NCI-H1930 (cell line): ENCODE measurements around the gene CKLF.

Experiments used
- DNase-seq, 2 experiments: peaks; one replicate each; lab custom pipeline; 2025; lab: John Stamatoyannopoulos, UW

CKLF gene

DNA sequence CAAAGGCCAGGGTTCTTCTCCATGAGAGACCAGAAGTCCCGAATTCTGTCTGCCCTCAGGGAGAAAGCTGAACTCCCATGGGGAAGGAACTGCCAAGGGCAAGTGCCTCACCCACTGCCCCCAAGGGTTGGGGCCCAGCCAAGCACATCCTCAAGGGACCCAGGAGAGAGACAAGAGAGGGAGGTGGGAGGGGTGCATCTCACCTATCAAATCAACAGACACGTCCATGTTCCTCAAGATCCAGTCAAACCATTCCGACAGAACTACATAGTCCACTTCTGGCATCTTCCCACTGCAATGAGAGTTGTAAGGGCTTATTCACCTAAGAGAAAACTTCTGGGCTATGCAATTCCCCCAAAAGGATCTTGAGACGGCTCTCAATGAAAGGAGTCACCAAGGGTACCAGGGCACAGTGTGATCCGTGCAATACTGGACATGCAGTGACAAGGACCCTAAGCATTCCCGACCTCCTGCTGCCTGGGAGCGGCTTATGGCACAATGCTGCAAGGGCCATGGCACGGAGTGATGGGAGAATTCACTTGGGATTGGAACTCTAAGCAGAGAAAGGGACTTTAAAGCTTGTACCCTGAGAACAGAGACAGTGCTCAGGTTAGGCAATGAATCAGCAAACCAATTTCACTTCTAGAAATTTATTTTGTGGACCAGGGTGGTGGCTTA, 34.7 kb upstream of the CKLF start:
- no peak for DNase-seq

DNA sequence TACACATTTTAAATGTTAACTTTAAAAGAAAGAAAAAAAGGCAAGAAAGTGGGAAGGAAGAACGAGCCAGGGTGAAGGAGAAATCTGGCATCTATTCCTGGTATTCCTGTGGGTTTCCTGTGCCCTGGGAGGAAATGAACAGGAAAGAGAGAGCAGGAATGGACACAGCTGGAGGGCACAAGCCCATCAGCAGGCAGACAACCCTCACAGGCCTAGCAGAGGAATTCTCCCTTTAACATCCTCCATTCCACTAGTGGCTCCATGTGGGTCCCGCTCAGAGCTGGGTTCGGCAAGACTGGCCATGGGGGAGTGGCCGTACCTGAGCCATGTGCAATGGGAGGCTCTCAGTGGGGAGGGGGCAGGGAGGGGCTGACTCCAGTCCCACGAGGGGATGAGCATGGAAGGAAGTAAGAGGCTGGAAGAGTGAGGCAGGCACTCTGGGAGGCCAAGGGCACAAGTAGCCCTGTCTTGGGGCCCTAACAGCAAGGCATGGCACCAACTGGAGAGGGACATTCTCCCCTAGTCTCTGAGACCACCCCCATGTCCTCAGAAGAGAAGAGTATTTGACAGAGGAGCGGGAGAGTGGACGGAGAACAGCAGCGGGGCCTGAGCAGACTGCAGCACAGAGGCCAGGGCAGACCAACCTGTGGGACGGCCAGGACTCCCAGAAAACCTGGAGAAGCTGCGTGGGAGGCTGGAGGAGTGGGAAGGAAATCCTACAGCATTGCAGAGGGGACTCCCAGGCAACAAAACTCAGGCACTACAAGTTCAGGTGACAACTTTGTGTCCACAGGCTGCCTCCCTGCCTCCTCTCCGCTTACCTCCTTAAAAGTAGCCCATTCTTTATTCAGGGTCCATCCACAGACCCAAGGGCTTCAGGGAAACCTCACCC, 32.6 kb upstream of the CKLF start:
- DNase-seq = no peak

DNA sequence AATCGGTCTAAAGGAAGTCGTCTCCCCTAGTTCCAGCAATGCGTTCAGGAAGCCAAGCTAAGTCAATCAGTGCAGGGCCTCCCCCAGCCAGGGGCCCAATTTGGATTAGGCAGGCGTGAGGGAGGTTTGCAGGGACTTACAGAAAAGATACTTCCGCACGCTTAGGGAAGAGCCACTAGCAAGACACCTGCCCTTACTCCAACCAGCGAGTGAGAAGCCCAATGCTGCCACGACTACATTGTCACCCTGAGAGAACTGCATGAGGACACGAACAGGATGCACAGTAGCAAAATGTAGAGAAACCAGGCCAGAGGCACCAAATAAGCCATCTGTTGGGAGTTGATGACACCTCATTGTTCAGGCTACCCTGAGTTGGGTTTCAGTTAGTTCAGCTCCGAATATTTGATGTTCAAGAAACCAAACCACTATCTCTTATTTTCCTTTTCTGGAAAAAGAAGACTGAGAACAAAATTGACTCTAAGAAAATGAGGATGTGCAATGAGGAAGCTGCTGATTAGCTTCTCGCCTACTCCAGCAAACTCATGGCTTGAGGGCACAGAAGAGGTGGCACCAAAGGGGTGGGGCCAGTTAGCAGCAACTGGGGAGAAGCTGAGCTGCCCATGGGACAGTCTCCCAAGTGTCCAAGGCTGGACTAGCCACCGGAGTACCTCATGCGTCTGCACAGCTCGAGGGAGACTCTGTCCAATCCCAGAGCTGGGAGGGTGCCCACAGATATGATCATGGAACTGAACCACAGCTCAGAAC, 31.8 kb upstream of the CKLF start:
- no peak for DNase-seq

DNA sequence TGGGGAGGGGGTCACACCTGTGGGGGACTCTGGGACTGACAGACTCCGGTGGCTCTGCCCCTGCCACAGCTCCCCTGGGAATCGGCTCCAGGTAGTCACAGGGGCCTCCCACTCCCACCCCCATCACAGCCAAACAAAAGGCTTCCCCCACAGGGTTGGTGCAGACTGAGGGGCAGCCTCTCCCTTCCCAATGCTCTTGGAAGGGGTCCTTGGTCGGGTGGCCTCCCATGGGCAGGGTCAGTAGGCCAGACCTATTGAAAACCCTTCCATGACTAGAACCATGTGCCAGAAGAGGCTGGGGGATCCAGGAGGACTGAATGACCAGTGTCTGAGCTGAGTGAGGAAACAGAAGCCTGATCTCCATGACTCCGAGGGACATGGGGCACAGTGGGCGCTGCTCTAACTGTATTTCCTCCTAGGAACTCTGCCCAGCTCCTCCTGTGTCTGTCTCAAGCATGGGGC, 31.1 kb upstream of the CKLF start:
- DNase-seq = no peak

DNA sequence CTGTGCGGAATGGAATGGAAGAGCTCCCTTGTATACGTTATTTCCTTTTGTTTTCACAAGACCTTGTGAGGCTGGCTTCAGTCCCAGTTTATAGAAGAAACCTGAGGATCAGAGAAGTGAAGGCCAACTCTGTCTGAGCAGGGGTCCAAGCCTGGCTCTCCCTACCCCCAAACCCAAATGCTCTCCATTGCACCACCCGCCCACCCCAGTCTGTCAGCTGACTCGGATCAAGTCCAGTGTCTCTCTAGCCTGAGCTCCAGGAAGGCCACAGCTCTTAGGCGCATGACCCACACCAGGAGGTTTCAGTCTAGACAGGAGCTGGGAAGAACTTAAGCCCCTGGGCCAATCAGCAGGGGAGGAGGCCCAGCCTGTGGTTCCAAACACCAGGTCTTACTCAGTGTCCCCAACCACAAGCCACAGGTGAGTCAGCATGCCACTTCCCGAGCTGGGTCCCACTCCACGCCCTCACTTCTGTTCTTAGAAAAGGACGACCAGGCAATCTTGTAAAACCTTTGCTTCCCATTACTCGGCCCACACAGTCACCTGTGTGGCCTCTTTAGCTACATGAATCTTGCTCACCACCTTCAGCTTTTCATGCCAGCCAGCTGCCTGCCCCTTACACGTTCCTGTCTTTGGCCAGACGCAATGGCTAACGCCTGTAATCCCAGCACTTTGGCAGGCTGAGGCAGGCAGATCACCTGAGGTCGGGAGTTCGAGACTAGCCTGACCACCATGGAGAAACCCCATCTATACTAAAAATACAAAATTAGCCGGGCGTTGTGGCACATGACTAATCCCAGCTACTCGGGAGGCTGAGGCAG, 30.2 kb upstream of the CKLF start:
- no peak for DNase-seq

DNA sequence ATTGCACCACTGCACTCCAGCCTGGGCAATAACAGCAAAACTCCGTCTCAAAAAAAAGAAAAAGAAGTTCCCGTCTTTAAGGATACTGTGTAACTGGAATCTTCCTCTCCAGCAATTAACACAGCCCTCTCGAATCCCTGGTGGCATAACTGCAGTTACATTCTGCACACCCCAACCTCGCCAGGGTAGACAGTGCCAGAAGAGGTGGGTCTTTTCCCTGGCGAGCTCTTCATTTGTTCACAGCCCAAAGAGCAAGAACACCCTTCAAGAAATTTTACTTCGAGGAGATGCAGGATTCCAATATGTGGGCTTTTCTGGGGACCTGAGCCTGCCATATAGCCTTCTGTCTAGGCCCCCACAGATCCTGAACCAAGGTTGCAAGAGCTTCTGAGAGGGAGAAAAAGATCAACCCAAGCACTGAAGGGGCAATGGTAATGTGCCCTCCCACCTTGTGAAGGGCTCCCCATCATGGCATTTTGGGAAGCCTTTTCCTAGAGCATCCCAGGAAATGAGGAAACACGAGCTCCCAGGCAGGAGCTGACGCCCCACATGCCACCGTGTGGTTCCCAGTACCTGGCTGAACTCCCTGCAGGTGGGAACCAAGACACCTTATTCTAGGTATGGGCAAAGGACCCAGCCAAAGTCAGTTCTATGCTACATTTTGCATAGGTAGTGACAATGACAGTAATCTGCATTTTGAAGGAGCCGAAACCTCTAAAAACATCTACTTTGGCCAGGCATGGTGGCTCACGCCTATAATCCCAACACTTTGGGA, 29.4 kb upstream of the CKLF start:
- DNase-seq = no peak

DNA sequence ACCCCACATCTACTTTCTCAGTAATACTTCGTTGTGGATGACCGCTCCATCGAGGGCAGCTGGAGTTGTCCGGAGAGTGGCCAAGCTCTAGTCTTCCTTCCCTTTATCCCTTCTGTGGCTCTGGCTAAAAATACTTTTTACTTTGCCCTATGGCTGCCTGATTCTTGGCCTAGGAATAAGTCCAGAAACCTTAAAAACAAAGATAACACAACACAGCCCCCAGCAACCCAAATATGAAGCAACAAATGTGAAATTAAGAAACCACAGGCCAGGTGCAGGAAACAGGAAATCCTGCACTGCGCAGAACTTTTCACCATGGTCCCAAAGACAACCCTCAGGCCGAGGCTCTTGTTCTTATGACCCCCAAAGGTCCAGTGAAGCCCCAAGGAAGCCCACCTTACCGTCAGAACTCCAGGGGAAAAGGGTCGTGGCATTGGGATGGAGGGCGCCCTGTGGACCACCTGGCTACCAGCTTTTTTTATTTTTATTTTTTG, 28.5 kb upstream of the CKLF start:
- no peak for DNase-seq

DNA sequence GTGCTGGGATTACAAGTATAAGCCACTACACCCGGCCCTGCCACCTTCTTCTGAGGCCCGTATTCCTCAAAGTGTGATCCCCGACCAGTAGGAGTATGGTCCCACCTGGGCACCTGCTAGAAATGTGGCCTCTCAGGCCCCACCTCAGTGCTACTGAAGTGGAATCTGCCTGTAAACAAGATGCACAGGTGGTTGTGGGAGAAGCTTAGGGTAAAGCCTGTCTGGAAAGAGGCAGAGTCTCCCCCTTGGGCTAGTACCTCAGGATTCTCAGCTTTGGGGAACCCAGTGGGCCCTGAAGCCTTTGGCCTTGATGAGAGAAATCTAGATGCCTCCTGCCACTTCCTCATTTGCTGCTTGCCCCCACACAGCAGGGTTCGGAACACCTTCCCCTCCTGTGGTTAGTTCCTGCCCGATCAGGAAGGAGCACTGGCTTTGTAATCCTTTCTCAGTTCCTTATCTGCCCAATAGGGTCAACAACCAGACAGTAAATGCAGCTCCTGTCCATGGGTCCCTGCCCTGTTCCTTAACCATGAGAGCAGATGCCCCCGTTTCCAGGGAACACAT, 27.7 kb upstream of the CKLF start:
- no peak for DNase-seq

DNA sequence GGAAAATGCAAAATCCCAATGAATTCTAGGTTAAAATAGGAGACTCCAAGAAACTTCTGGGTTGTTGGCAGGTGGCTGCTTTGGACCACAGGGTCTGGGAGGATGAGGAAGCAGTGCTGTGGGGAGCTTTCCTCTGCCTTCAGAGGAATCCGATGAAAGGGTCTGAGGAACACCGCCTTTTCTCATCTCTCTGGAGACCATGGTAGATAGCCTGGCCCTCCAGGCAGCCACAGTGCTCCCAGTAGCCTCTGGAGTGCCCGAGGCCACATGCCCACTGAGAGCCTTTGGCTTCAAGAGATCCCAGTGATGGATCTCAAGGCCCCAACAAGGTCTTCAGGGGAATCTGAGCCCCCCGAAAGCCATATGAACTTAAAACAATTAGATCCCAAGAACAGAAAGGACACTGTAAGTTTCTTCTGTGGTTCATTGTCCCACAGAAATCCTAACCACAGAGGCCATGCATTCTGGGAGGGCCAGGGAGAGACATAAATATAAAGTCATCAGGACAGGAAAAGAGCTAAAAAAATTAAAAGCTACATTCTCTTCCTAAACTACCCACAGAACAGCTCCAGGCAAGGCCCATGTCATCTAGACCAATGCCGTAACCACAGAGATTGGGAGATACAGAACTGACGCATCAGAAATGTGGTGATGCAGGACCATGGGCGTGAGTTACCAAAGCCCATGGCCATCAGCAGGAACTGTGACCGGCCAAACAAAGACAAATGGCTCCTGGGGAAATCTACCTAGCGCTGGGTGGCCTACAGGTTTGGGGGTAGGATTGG, 26.8 kb upstream of the CKLF start:
- DNase-seq = no peak

DNA sequence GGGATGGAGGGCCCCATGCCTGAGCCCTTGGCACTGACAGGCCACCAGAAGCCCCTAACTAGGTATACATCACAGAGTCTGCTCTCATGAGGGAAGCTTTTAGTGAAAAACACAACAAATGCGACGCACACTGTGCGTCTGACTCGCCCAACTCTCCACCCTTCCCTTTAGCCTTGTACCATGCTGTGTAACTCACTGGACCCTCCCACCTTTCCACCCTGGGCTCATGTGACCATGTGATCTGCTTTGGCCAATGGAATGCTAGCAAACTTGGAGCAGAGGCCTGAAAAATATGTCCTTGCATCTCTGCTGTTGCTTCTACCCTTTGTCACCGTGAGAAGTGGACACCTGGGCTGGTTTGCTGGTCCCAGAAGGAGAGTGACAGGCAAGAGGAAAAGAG, 24.1 kb upstream of the CKLF start:
- no peak for DNase-seq

DNA sequence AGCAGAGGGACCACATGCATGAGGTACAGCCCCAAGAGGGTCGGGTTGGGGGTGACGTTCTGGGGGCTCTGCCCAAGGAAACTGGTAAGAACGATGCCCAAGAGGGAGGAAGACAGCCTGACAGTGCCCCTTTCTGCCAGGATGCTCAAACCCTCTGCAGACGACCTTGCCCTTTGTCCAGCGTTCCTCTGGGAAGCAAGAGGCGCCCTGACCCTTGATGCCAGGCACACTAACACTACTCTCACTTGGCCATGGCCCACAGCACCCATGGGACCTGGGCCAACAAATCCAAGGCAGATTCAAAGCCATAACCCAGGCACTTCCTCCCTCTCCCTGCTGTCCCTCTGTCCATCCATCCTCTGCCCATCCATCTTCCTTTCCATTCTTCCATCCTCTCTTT, 22.9 kb upstream of the CKLF start:
- no peak for DNase-seq

DNA sequence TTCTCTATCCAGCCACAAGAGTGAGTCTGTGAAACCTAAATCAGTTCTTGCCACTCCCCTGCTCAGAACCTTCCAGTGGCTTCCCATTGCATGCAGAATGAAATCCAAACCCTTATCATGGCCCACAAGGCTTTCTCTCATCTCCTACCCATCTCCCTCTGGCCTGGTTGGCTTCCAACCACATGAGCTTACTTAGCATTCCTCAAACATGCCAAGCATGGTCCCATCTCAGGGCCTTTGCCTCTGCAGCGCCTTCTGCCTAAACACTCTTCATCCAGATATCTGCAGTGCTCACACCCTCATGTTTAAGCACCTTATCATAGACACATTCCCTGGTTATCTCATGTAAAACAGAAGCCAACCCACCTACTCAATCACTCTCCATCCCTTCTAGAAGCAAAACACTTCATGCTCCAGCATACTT, 18.0 kb upstream of the CKLF start:
- no peak for DNase-seq

DNA sequence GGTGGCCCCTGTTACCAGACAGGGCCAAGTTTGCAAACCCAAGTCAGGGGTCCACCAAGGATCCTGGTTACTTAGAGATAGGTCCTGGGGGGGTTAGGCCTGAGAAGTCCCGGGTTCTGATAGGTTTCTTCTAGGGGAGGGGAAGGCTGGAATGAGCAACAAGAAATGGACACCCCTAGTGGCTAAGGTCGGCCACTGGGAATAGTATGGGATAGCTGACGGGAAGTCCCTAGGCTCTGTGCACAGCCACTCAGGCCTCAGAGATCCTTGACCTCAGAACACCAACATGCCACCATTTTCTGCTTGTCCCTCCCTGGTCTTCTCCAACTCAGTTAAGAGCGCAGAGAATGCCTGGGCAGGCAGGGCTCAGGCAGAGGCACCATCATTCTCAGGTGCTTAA, 15.9 kb upstream of the CKLF start:
- DNase-seq = no peak

DNA sequence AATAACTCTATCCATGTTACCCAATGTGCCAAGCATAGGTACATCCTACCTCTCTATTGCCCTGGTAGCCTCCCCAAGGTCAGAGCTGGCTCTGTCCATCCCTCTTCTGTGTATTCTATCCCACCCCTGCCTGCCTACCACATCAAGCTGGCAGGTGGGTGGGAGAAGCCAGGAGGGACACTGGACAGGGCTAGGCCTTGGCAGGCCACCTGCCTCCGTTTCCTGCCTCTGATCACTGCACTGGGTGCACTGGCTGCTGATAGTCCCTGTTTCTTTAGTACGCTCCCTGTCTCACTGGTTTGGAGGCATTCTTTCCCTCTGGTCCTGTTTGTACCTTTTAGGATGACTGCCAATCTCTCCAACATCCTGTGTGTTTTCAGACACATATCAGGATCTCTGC, 15.1 kb upstream of the CKLF start:
- no peak for DNase-seq

DNA sequence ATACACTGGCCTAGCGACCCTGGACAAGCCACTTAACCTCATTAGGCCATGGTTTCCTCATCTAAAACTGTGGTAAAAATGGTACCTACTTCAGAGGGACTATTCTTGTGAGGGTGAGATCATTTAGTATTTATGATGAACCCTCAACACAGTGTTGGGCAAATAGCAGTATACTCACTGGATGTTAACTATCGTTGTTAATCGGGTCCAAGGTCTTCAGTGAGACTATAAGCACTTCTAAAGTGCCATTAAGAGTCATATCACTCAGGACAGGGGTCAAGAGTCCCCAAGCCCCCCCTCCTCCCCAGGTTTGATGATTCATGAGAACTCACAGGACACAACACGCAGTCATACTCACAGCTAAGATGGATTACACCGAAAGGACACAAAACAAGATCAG, 13.5 kb upstream of the CKLF start:
- no peak for DNase-seq

DNA sequence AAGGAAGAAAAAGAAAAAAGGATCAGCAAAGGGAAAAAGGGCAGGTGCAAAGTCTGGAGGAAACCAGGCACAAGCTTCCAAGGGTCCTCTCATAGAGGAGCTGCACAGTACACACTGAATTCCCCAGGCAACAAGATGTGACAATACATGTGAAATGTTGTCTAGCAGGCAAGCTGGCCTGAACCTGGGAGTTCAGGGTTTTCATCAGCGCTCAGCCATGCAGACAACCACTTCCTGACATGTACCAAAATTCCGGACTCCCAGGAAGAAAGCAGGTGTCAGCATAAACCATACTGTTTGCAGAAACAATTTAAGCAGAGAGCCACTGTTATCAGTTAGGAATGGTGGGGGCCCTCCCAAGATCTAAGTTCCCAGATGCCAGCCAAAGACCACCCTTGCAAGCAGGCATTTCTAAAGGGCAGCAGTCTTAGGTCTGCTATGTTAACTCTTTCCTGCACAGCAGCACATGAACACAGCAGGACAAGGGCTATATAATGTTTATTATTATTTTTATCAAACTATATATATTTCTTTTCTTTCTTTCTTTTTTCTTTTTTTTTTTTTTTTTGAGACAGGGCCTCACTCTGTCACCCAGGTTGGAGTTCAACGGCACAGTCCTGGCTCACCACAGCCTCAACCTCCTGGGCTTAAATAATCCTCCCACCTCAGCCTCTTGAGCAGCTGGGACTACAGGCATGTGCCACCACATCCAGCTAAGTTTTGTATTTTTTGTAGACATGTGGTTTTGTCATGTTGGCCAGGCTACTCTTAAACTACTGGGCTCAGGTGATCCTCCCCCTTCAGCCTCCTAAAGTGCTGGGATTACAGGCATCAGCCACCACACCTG, 12.5 kb upstream of the CKLF start:
- no peak for DNase-seq

DNA sequence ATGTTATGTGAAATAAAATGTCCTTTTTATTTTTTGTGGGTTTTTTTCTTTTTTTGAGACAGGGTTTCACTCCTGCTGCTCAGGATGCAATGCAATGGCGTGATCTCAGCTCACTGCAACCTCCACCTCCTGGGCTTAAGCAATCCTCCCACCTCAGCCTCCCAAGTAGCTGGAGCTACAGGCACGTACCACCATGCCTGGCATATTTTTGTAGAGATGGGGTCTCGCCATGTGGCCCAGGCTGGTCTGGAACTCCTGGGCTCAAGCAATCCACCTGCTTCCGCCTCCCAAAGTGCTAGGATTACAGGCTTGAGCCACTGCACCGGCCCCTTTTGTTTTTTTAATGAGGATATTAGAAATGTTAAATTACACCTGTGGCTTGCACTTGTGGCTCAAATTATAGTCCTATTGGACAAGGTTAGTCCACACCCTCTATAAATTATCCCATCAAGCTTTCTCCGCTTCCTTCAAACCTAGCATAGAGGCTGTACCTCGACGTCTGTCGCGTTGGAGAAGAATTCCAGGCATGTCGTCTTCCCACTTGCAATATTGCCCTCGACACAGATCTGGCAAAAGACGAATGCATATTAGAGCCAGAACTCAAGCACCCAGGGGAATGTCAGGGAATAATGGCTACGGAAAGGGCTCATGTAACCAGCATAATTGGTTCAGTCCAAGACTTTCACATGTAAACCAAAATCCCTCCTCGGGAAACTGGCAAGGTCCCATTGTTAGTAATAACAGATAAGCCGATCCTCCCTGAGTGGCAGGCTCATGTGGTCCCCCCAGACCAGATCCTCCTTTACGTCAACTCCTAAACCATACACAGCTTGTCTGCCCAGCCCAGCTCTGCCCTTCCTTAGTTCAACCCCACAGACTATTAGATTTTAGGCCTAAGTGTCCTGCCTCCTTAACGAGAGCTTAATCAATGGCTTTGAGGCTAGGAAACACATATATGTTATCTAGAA, 10.7 kb upstream of the CKLF start:
- no peak for DNase-seq

DNA sequence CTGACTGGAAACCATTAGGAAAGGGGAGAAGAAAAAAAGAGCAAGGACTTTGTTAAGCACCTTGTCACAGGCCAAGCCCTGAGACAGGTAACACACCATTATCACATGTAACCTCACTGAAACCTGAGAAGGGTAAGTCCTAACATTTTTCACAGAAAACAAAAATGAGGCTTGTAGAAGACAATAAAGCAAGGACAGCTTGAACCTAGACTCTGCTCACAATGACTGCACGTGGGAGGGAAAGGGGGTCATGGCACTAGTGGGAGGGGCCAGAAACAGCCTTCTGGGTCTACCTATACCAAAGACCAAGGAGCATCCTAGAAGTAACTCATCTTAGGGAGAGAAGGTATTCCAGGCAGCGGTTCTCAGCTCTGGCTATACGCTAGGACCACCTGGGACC, 10.0 kb upstream of the CKLF start:
- no peak for DNase-seq
